RPMI7951 (cell line): Measurements from ENCODE around the gene KDM2B. TPM values are rescaled to one million over a fixed set of nuclear protein-coding genes. Genes with fewer than 3 reads are reported as not detected.

ENCODE experiments used
- DNase-seq: peaks from one replicate; pipeline ENCODE4 v3.0.0-alpha.2; 2012; ENCODE audit warnings: low read depth
- total RNA-seq: library from RNA; depleted of rRNA; stranded (reverse); fragments of >200 nt; shearing (Covaris generic); gene quantifications from 2 replicates; pipeline ENCODE4 v1.2.3, GENCODE V29; 2014; rRNA removed

The KDM2B gene
- 11.5 and 20.1 TPM in 2 replicates for total RNA-seq

DNA sequence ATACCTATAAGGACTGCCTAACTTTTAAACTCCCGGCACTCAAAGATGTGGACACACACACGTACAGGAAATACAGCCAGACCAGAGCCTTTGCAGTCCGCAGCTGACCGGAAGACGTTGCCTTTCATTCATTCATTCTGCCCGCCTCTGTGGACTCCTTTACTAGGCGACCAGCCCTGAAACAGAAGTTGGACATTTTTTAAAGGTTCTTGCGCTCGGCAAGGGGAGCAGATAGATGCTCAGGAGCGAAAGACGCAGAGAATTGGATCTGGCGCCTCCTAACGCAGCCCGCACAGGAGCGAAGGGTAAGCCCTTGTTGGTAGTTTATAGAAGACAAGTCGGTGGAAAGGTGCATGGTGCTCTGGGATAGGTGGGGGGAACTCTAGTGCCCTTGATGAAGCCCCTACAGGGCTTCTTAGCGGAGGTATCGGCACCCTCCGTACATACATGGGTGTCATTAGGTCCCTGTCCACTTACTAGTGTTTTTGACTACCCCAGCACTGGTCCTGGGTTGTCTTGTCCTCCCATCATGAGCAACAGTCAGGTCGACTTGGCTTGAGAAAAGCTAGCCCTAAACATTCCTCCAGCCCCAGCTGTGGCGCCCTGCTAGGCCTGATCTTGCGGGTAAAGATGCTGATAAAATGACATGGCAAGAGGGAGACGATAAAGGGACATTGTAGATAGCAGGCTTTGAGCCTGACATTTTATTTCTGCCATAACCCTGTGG is at the start of gene KDM2B:
KDM2B (minus strand) TSS at position 65 of the 727 bp plus-strand sequence. CDS start 112 bp downstream, outside the sequence.
- peak; percentile 62 for DNase-seq

DNA sequence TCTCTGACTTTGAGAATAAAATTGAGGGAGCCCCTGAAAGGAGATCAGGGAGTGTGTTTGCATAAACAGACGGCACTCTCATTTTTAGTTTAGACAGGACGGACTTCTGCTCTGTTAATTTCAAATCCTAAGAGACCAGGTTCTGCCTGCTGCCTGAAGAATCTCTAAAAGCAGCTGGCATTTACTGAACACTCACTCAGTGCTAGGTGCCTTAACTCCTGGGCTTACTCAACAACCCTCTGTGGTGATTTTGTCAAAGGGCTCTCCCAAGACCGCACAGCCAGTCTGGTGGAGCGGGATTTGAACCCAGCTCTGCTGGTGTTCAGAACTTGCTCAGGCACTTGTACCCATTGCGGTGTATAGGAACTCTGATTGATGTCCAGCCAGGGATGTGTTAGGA is 47.7 kb upstream of the KDM2B start:
- no peak for DNase-seq

DNA sequence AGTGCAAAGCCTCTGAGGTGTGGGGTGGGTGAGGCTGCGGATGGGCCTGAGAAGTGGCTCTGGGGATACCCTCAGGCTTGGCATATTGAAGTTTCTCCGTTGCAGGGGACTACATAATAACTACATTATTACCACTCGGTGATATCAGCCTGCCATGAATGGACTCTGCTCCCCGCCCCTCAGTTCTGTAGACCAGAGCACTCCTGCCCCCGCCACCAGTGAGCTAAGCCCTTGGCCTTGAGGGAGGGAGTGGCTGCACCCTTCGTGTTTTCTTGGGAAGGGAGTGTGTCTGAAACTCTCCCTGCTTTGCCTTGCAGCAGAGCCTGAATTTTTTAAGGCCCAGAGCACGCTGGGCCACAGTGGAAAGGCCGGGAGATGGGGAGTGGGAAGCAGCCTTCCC is 47.2 kb upstream of the KDM2B start:
- peak; percentile 26 for DNase-seq

DNA sequence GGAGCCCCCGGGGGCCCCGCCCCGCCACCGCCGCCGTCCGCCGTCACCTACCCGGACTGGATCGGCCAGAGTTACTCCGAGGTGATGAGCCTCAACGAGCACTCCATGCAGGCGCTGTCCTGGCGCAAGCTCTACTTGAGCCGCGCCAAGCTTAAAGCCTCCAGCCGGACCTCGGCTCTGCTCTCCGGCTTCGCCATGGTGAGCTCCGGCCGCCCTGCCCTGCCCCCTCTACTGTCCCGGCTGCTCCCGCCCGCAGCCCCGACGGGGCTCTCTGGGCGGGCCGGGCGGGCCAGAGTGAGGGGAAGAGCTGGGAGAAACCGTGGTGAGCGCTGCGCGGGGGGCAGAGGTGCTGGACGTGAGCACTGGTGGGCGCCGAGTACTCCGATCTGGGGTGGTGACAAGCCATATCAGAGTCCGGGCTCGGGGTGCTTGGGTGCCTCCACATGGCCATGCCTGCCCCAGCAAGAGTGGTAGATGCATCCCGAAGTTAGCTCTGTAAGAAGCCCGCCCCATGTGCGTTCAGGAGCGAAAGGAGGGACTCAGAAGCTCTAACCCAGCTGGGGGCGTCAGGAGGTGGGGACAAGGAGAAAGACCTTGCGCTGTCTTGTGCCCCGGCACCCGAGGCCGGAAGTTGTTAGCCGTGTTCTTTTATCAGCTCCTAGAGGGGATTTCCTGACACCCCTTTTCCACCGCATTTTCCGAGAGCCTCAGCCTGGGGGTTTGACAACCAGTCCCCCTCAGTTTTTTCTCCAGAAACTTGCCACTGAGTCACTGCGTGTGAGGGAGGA is 46.2 kb upstream of the KDM2B start:
- peak; percentile 64 for DNase-seq

DNA sequence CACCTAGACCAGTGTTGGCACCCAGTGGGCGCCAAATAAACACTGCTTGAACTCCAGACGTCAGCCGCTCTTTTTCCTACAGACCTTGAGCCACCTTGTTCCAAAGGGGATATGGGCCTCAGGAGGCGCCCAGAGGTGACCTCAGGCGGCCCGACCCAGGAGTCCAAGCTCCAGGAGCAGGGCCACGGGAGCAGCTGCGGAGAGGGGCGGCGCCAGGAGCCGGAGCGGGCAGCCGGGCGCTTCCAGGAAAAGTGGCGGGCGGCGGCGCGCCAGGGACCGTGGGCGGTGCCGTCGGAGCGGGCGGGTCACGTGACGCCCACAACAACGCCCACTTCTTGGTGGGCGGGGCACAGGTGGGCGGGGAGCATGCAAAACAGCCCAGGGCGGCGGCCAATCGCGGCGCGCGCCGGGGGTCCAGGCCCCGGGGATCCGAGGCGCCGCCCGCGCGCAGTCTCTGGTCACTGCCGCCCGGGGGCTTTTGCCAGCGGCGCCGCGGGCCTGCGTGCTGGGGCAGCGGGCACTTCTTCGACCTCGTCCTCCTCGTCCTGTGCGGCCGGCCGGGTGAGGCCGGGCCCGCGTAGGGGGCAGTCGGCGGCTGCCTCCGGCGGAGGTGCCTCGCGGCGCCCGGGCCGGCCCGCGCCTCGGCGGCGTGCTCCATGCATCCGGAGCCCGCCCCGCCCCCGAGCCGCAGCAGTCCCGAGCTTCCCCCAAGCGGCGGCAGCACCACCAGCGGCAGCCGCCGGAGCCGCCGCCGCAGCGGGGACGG is 45.4 kb upstream of the KDM2B start, which contains the start of gene ORAI1:
ORAI1 (plus strand) TSS at position 444 of the 766 bp plus-strand sequence.
- peak; percentile 90 for DNase-seq

- no peak for DNase-seq
Measured at GRCh38 chr12:121620333-121620891, 39.6 kb upstream of the KDM2B start.

GRCh38 chr12:121618659-121619233 is 37.9 kb upstream of the KDM2B start:
- DNase-seq = no peak

- no peak for DNase-seq
Measured at GRCh38 chr12:121614872-121615467, 34.1 kb upstream of the KDM2B start.

DNA sequence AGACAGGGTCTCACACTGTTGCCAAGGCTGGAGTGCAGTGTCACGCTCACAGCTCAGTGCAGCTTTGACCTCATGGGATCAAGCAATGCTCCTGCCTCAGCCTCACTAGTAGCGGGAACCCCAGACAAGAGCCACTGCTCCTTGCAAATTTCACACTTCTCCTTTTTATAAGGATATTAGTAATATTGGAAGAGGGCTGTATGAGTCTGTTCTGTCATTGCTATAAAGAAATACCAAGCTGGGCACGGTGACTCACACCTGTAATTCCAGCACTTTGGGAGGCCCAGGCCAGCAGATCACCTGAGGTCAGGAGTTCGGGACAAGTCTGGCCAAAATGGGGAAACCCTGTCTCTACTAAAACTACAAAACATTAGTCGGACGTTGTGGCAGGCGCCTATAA is 32.6 kb upstream of the KDM2B start:
- DNase-seq = no peak

DNA sequence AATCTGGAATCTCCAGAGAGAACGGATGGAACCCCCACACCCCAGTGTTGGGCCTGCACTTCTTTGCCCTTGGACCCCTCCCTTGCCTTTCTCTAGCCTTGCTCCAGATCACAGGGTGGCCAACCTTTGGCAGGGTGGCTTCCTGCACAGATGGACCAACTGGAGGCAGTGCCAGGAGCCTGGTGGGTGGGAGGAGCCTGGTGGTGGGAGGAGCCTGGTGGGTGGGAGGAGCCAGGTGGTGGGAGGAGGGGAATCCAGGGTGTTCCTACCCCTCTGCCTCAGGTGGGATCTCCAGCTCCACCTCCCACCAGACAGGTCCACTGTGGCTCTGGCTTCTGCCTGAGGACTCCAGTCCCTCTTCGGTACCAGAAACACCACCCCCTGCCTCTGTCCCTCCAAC is 30.5 kb upstream of the KDM2B start:
- no peak for DNase-seq

DNA sequence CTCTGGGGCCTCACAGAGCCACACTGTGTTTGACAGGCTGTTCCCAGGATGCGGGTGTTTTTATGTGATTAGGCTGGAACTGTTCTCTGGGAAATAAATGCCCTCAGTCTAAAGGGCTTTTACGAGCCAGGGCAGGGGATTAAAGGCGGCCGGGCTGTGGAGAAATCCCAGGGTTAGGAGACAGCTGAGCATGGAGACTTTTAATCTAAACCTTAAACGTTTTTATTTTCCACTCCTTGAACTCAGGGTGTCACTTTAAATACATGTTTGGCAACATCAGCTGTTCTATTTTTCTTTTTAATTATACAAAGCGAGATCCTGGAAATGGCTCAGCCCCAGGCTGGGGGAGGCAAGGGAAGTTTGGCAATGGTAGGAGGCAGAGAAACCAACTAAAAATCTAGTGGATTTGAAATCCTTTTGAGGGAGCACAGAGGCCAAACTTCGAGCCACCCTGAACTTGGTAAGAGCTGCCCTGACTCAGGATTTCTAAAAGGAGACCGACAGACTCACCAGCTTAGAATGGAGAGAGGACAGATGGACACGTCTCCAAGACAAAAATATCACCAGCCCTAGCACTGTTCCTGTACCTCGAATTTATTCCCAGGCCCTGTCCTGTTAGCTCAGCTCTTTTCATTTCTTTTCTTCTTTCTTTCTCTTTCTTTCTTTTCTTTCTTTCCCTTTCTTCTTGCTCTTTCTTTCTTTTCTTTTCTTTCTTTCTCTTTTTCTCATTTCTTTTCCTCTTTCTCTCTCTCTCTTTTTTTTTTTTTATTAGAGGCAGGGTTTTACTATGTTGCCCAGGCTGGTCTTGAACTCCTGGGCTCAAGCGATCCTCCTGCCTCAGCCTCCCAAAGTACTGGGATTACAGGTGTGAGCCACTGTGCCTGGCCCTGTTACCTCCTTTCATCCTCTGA is 29.7 kb upstream of the KDM2B start:
- peak; percentile 11 for DNase-seq

- DNase-seq = no peak
Measured at GRCh38 chr12:121608301-121608700, 27.5 kb upstream of the KDM2B start.

GRCh38 chr12:121603581-121603980 is 22.8 kb upstream of the KDM2B start:
- DNase-seq = no peak

DNA sequence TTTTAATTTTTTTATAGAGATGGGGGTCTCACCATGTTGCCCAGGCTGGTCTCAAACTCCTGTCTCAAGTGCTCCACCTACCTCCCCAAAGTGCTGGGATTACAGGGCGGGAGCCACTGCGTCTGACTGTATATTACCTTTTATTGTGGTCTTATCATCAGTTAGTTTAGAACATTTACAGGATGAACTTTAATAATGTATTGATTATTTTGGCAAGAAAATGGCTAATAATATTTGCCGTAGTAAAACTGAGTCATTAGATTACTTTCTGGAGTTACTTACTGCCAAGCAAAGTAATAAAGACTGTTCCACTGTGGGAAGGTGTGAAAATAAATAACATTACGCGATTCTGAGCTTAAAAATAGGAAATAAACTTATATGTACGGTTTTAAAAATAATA is 21.9 kb upstream of the KDM2B start:
- no peak for DNase-seq

DNA sequence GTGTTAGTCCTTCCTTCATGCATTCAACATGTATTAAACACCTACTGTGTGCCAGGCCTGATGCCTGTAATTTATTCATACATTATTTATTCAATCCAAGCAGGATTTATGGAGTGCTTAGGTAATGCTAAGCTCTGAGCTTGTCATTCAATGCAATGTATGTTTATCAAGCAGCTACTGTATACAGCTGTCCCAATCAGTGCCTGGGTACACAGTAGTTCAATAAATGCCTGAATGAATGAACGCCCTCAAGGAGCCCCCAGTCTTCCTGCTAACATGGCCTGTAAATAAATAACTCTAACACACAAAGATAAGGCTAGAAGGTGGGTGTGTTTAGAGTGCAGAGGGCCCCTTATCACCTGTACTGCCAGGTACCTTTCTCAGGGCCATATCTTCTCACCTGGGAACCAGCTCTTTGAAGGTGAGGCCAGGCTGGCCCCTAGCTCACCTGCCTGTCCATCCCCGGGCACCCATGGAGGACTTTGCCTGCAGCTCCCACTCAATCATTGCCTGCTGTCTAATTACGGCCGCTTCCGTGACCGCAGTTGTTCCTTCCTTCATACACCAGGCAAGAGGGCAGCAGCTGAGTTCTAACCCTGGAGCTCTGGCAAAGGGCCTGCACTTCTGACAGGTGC is 20.0 kb upstream of the KDM2B start:
- DNase-seq = no peak

DNA sequence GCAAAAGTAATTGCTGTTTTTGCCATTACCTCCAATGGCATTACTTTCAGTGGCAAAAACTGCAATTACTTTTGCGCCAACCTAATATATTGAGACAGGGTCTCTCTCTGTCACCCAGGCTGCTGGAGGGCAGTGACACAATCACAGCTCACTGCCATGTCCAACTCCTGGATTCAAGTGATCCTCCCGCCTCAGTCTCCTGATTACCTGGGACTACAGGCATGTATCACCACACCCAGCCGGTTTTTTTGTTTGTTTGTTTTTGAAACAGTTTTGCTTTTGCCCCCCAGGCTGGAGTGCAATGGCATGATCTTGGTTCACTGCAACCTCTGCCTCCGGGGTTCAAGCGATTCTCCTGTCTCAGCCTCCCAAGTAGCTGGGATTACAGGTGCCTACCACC is 15.7 kb upstream of the KDM2B start:
- DNase-seq = no peak

- DNase-seq = no peak
Measured at GRCh38 chr12:121595520-121595919, 14.7 kb upstream of the KDM2B start.

GRCh38 chr12:121592320-121592719 is 11.5 kb upstream of the KDM2B start:
- no peak for DNase-seq

DNA sequence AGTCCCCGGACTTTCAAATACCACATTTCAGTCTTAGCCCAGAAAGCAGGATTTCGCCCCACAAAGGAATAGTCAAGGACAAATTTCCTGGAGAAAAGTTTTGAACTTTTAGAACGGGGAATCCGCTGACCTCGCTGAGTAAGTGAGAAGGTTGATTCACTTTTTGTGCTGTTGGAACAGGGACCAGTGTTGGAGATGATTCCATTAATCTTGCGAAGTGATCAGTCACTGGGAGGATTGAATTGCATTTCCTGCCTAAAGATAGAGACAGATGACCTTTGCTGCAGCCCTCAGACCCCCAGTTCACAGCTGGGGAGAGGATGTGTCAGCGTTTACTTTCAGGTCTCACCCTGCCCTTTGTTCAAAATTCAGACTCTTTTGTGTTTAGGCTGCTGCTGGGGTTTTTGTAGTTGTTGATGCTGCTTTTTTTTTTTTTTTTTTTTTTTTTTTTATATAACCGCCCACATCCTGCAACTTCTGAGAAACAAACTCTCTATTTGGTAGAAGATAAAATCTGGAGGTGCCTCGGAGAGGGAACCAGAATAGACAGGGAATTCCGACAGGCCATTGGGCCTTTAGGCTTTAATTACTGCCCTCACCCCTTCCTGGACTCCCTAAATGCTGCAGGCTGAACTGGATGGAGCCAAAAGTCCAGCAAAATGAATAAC is 9.8 kb upstream of the KDM2B start:
- peak; percentile 48 for DNase-seq
